HG03196 (cell line): ENCODE measurements around the gene MMP25.
"Not testable (repeated sequence)": the region's sequence is repeated elsewhere in the genome, so short reads cannot be mapped to it uniquely, and the experiment has no call there.

Source experiments
- ATAC-seq: cut with Tn5 transposase; IDR thresholded peaks from one replicate; pipeline ENCODE4 v1.9.1; 2021; ENCODE audit not compliant: unreplicated experiment

Gene MMP25

GRCh38 chr16:3028716-3029319, 17.5 kb upstream of the MMP25 start:
- no peak for ATAC-seq

- no peak for ATAC-seq
These were observed 16.7 kb upstream of the MMP25 start for GRCh38 chr16:3029491-3030221.

GRCh38 chr16:3030222-3031212, 15.8 kb upstream of the MMP25 start:
- no peak for ATAC-seq

GRCh38 chr16:3032624-3033023, 13.7 kb upstream of the MMP25 start:
- no peak for ATAC-seq

- no peak for ATAC-seq
These were observed 10.9 kb upstream of the MMP25 start for GRCh38 chr16:3035289-3035971.

- ATAC-seq = no peak
These were observed 10.2 kb upstream of the MMP25 start for GRCh38 chr16:3035972-3036725.

GRCh38 chr16:3036726-3037315, 9.5 kb upstream of the MMP25 start, which contains the start of gene BICDL2:
BICDL2 (minus strand) TSS chr16:3036944; CDS start chr16:3035496, 1,448 bp downstream.
- ATAC-seq = no peak

- no peak for ATAC-seq
These were observed 8.1 kb upstream of the MMP25 start for GRCh38 chr16:3038256-3038655.

GRCh38 chr16:3038896-3039295, 7.5 kb upstream of the MMP25 start:
- no peak for ATAC-seq

GRCh38 chr16:3042376-3042775, 4.0 kb upstream of the MMP25 start:
- no peak for ATAC-seq

- ATAC-seq = no peak
These were observed 1.7 kb upstream of the MMP25 start for GRCh38 chr16:3044708-3045107.

GRCh38 chr16:3046641-3047386, 453 bp downstream of the MMP25 start:
- ATAC-seq = no peak

GRCh38 chr16:3047387-3047720, 993 bp downstream of the MMP25 start:
- ATAC-seq = no peak

- ATAC-seq = no peak
These were observed 3.6 kb downstream of the MMP25 start for GRCh38 chr16:3049921-3050481.

GRCh38 chr16:3050487-3050886, 4.1 kb downstream of the MMP25 start:
- no peak for ATAC-seq

- no peak for ATAC-seq
These were observed 4.6 kb downstream of the MMP25 start for GRCh38 chr16:3051009-3051408.

GRCh38 chr16:3051494-3051893, 5.1 kb downstream of the MMP25 start:
- no peak for ATAC-seq

- ATAC-seq = not testable (repeated sequence)
These were observed 6.4 kb downstream of the MMP25 start for GRCh38 chr16:3052571-3053329.
